Mucosa of descending colon (tissue), 3 donors: ENCODE data around the gene MORN1. TPM values are rescaled to one million over a fixed set of nuclear protein-coding genes. Genes with fewer than 3 reads are reported as not detected.

Source experiments
- ATAC-seq: fragments of 200-7000 bp; cut with Tn5 transposase; one replicate; pipeline ENCODE4 v1.9.1; 2020; ENCODE audit warnings: mild to moderate bottlenecking, moderate library complexity
- DNase-seq, 3 donors: peaks; one replicate each; pipeline ENCODE4 v3.0.0-alpha.2; 2020
- H3K36me3 ChIP-seq: fragments of 200-600 bp; one replicate; pipeline ENCODE4 v1.8.0; 2021; ENCODE audit warnings: low read depth, mild to moderate bottlenecking
- H3K4me1 ChIP-seq: fragments of 200-600 bp; one replicate; pipeline ENCODE4 v1.8.0; 2021; ENCODE audit warnings: low read depth, mild to moderate bottlenecking
- H3K4me3 ChIP-seq: fragments of 200-600 bp; one replicate; pipeline ENCODE4 v1.8.0; 2021; ENCODE audit warnings: mild to moderate bottlenecking
- H3K9me3 ChIP-seq: fragments of 200-600 bp; one replicate; pipeline ENCODE4 v1.8.0; 2021; ENCODE audit warnings: mild to moderate bottlenecking
- CTCF ChIP-seq: fragments of 200-600 bp; IDR thresholded peaks from one replicate; pipeline ENCODE4 v1.8.0; 2022; ENCODE audit warnings: antibody characterized with exemption, mild to moderate bottlenecking
- intact Hi-C, 2 donors: fragments of 100-400 bp; cut with DNase I in 1 of 2; cut with micrococcal nuclease in 1 of 2; formaldehyde crosslinking; loops; one replicate each; pipeline versions ENCODE4 v1.11.0 to v1.11.1; 2022; cut with DNase I, micrococcal nuclease
- total RNA-seq, 3 donors: library from RNA; stranded (reverse); fragmentation: NEBNext Ultra II Directional in 2 of 3; extraction: Animal tissue kit (Norgen Biotek cat#: 25700) in 2 of 3; gene quantifications; one replicate each; pipeline versions ENCODE4 v1.2.1 to v1.2.4, GENCODE V29; 2021 to 2023
- donor health status: DM: no; HTN: no; CAD: no; lungs with moderate emphysema.
- donor health status: DM: no; HTN: no; CAD: no.
- donor health status: DM: no; HTN: yes; CAD: no.

The MORN1 gene
- total RNA-seq, 3 donors from 2014 or later = 13.1 to 17.4 (median 13.4) TPM

GRCh38 chr1:2282556-2283270 lies 108.6 kb downstream of the MORN1 start:
- intact Hi-C loops = no loop called here
- peaks cover 10% of the 10 kb centered on the region for H3K4me1 ChIP-seq
- H3K4me3 ChIP-seq = no peak overlapping the region
- no peaks in the 10 kb centered on the region for H3K36me3 ChIP-seq
- no peak for TF ChIP-seq CTCF
- DNase-seq = peak in 1 of 3 donors; percentile 37
- ATAC-seq = no peak
- H3K9me3 ChIP-seq = no peaks in the 10 kb centered on the region

GRCh38 chr1:2279817-2280216 lies 111.5 kb downstream of the MORN1 start:
- ATAC-seq = no peak

GRCh38 chr1:2279210-2279639 lies 112.1 kb downstream of the MORN1 start:
- ATAC-seq (peak; percentile 45), DNase-seq (peak in 2 of 3 donors; percentile 54 to 70)
- H3K4me1 ChIP-seq = peaks cover 34% of the 10 kb centered on the region
- H3K4me3 ChIP-seq = no peak overlapping the region
- H3K36me3 ChIP-seq = no peaks in the 10 kb centered on the region
- H3K9me3 ChIP-seq = no peaks in the 10 kb centered on the region
- intact Hi-C loops = no loop called here
- no peak for TF ChIP-seq CTCF

More at GRCh38 chr1:2279817-2280216, 111.5 kb downstream of the MORN1 start:
- H3K36me3 ChIP-seq = no peaks in the 10 kb centered on the region
- H3K9me3 ChIP-seq = no peaks in the 10 kb centered on the region
- H3K4me3 ChIP-seq = no peak overlapping the region
- TF ChIP-seq CTCF = no peak
- intact Hi-C loops = no loop called here
- H3K4me1 ChIP-seq = peaks cover 34% of the 10 kb centered on the region
- DNase-seq = peak in 1 of 3 donors; percentile 38

- Histone ChIP-seq H3K36me3 (no peaks in the 10 kb centered on the region), H3K9me3 (no peaks in the 10 kb centered on the region), H3K4me1 (peaks cover 37% of the 10 kb centered on the region), H3K4me3 (no peak overlapping the region)
- ATAC-seq (no peak), DNase-seq (peak in 1 of 3 donors; percentile 40)
- intact Hi-C loops = no loop called here
- no peak for TF ChIP-seq CTCF
Observed at GRCh38 chr1:2278591-2279209, 112.7 kb downstream of the MORN1 start.

- Histone ChIP-seq H3K4me3 (no peak overlapping the region), H3K9me3 (no peaks in the 10 kb centered on the region), H3K4me1 (peaks cover 42% of the 10 kb centered on the region), H3K36me3 (no peaks in the 10 kb centered on the region)
- intact Hi-C loops = no loop called here
- ATAC-seq = peak; percentile 28
- no peak for TF ChIP-seq CTCF
- DNase-seq = peak in 1 of 3 donors; percentile 46
Observed at GRCh38 chr1:2277741-2278488, 113.4 kb downstream of the MORN1 start.
